Endothelial cell of umbilical vein (primary cell): ENCODE results near the gene IL16. TPM values are rescaled to one million over a fixed set of nuclear protein-coding genes. Genes with fewer than 3 reads are reported as not detected.

ENCODE experiments used
- BruUV-seq: library from RNA; stranded (reverse); fragments of 400-500 nt; replicated peaks from 2 replicates; lab custom pipeline; 2021; lab: Mats Ljungman, UMichigan
- CTCF ChIA-PET: fragments of 300-600, 350-600 bp; sonication (Branson Sonifier 250); formaldehyde crosslinking; loops from one replicate; lab custom pipeline; 2021; ENCODE audit warnings: antibody characterized with exemption, inconsistent platforms; lab: Charles Lee
- POLR2A ChIA-PET: fragments of 300-600, 350-600 bp; sonication (Branson Sonifier 250); formaldehyde crosslinking; loops from one replicate; lab custom pipeline; 2021; ENCODE audit warnings: antibody characterized with exemption, inconsistent platforms; lab: Charles Lee
- DNase-seq: peaks from one replicate; pipeline ENCODE4 v3.0.0-alpha.2; 2011; ENCODE audit warnings: low read depth, low spot score
- FAIRE-seq: peaks from 2 replicates; lab custom pipeline; 2011; peaks lifted over from hg19 to GRCh38; lab: Jason Lieb, UNC
- H2AFZ ChIP-seq: 2 replicates; pipeline ENCODE4 v1.6.0; 2012; ENCODE audit warnings: low read depth, low read length, control low read depth, inconsistent platforms
- H3K27ac ChIP-seq: 2 replicates; pipeline ENCODE4 v1.5.1; 2011; ENCODE audit warnings: low read depth, mild to moderate bottlenecking, control low read depth, low read length, moderate library complexity; ENCODE audit not compliant: insufficient read depth
- H3K27me3 ChIP-seq, 2 experiments: 2 replicates each; pipeline versions ENCODE4 v1.6.0 to v1.6.1; 2011; ENCODE audit warnings: low read length in 2 of 2, mixed read lengths in 1 of 2; ENCODE audit not compliant: control insufficient read depth in 2 of 2, insufficient read depth in 2 of 2
- H3K36me3 ChIP-seq, 2 experiments: 2 replicates in 1 of 2; 3 replicates in 1 of 2; pipeline ENCODE4 v1.5.1; 2011; ENCODE audit warnings: low read length in 2 of 2, mild to moderate bottlenecking in 1 of 2, moderate library complexity in 1 of 2; ENCODE audit not compliant: control insufficient read depth in 2 of 2, insufficient read depth in 2 of 2; ENCODE audit errors: extremely low read depth in 1 of 2
- H3K4me1 ChIP-seq: 3 replicates; pipeline ENCODE4 v1.5.1; 2011; ENCODE audit warnings: mild to moderate bottlenecking, low read length; ENCODE audit not compliant: control insufficient read depth, insufficient read depth; ENCODE audit errors: extremely low read depth
- H3K4me2 ChIP-seq: 2 replicates; pipeline ENCODE4 v1.6.1; 2011; ENCODE audit warnings: low read length, control low read depth, mixed read lengths; ENCODE audit not compliant: insufficient read depth
- H3K4me3 ChIP-seq, 3 experiments: fragments of 200-600 bp in 1 of 3; sonication (generic), shearing (Covaris generic) in 1 of 3; replicated peaks in 1 of 3; 2 replicates each; pipeline ENCODE4 v1.5.1; 2011 to 2016; ENCODE audit warnings: control low read depth in 3 of 3, low read length in 3 of 3, mild to moderate bottlenecking in 2 of 3, inconsistent platforms in 1 of 3, low read depth in 1 of 3, moderate library complexity in 1 of 3; ENCODE audit not compliant: insufficient read depth in 1 of 3
- H3K79me2 ChIP-seq: 2 replicates; pipeline ENCODE4 v1.6.0; 2012; ENCODE audit warnings: low read length, inconsistent platforms; ENCODE audit not compliant: control insufficient read depth, insufficient read depth
- H3K9ac ChIP-seq: replicated peaks from 2 replicates; pipeline ENCODE3; 2011; ENCODE audit warnings: low read length, control low read depth; ENCODE audit not compliant: insufficient read depth; ENCODE audit errors: extremely low read depth
- H3K9me1 ChIP-seq: replicated peaks from 3 replicates; pipeline ENCODE4 v1.6.0; 2011; ENCODE audit warnings: mild to moderate bottlenecking, low read length; ENCODE audit not compliant: control insufficient read depth, insufficient read depth; ENCODE audit errors: extremely low read depth
- H3K9me3 ChIP-seq: replicated peaks from 2 replicates; pipeline ENCODE4 v1.5.1; 2012; ENCODE audit warnings: low read length, inconsistent platforms; ENCODE audit not compliant: control insufficient read depth, insufficient read depth
- H4K20me1 ChIP-seq: replicated peaks from 2 replicates; pipeline ENCODE3; 2011; ENCODE audit warnings: mild to moderate bottlenecking, low read length; ENCODE audit not compliant: control insufficient read depth, insufficient read depth; ENCODE audit errors: extremely low read depth
- CTCF ChIP-seq, 2 donors: IDR thresholded peaks; 1 replicate in 1 of 2; 2 replicates in 1 of 2; pipeline ENCODE4 v1.5.1; 2011; ENCODE audit warnings: low read length in 2 of 2, mild to moderate bottlenecking in 2 of 2, moderate library complexity in 2 of 2, control low read depth in 1 of 2, inconsistent platforms in 1 of 2, low read depth in 1 of 2; ENCODE audit not compliant: insufficient read depth in 1 of 2; ENCODE audit errors: extremely low read depth in 1 of 2
- EZH2 ChIP-seq: IDR thresholded peaks from 2 replicates; pipeline ENCODE4 v1.6.1; 2012; ENCODE audit warnings: borderline replicate concordance, low read depth, mild to moderate bottlenecking, moderate library complexity, low read length, inconsistent platforms; ENCODE audit not compliant: severe bottlenecking
- FOS ChIP-seq: IDR thresholded peaks from 2 replicates; pipeline ENCODE4 v1.6.1; 2011; ENCODE audit warnings: mild to moderate bottlenecking, low read length, moderate library complexity, borderline replicate concordance; ENCODE audit not compliant: insufficient read depth
- GATA2 ChIP-seq: IDR thresholded peaks from 2 replicates; pipeline ENCODE4 v1.7.0; 2011; ENCODE audit warnings: low read depth, mild to moderate bottlenecking, moderate library complexity, mixed read lengths, low read length; ENCODE audit not compliant: insufficient read length, insufficient read depth
- JUN ChIP-seq: IDR thresholded peaks from 2 replicates; pipeline ENCODE4 v1.6.1; 2011; ENCODE audit warnings: borderline replicate concordance, low read depth; ENCODE audit not compliant: insufficient read length, insufficient read depth
- MYC ChIP-seq: IDR thresholded peaks from one replicate; pipeline ENCODE4 v1.6.1; 2011; ENCODE audit warnings: mild to moderate bottlenecking, low read depth, low read length
- POLR2A ChIP-seq: IDR thresholded peaks from 2 replicates; pipeline ENCODE4 v1.6.1; 2012; ENCODE audit warnings: low read depth, mild to moderate bottlenecking, control low read depth, low read length
- POLR2AphosphoS5 ChIP-seq: IDR thresholded peaks from 2 replicates; pipeline ENCODE4 v1.6.1; 2012; ENCODE audit warnings: low read depth, mild to moderate bottlenecking, control low read depth, low read length, moderate library complexity; ENCODE audit not compliant: insufficient read depth
- dilution Hi-C: fragments of 300-500 bp; cut with MboI; formaldehyde crosslinking; loops from one replicate; pipeline ENCODE4 v1.15.0; 2019; ENCODE audit warnings: low sequenced_read_pairs; ENCODE audit not compliant: extremely low pct_ligation_motif_present
- intact Hi-C: fragments of 100-400 bp; cut with micrococcal nuclease; formaldehyde crosslinking; loops from one replicate; pipeline ENCODE4 v1.10.0; 2022
- polyA plus RNA-seq, 4 experiments: library from polyadenylated mRNA; depleted of rRNA in 3 of 4; stranded (reverse) in 3 of 4; unstranded in 1 of 4; fragments of >200 nt; gene quantifications; 2 replicates each; pipeline versions ENCODE4 v1.2.1 to v1.2.3, GENCODE V29; 2011 to 2012; ENCODE audit warnings: missing spikeins in 1 of 4
- total RNA-seq: library from RNA; stranded (reverse); gene quantifications from 2 replicates; pipeline ENCODE4 v1.2.3, GENCODE V29; 2021
- TF ChIP-seq, protein P1 (sequence below): IDR thresholded peaks from 2 replicates; pipeline ENCODE4 v1.6.1; 2011; ENCODE audit not compliant: insufficient read depth, insufficient read length

The IL16 gene
- total and polyA plus RNA-seq, 2 donors (not counting 3 experiments of a cell fraction or from before 2014, with no cell fraction given), result 0.29 to 2.1 TPM

GRCh38 chr15:81215983-81216382 lies 19.3 kb downstream of the IL16 start:
- H3K79me2 ChIP-seq, result no peaks in the 10 kb centered on the region
- H2AFZ ChIP-seq, result no peak overlapping the region
- no peaks in the 10 kb centered on the region for H3K4me1 ChIP-seq
- H3K9ac ChIP-seq, result no peak overlapping the region
- TF ChIP-seq POLR2A, result no peak
- no peak for TF ChIP-seq FOS
- TF ChIP-seq, protein P1, sequence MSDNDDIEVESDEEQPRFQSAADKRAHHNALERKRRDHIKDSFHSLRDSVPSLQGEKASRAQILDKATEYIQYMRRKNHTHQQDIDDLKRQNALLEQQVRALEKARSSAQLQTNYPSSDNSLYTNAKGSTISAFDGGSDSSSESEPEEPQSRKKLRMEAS, result no peak
- TF ChIP-seq EZH2, result no peak
- no peak for TF ChIP-seq GATA2
- TF ChIP-seq CTCF (IDR thresholded peaks at IDR 0.05; ENCODE audit: extremely low read depth in 1 of 2, insufficient read depth in 1 of 2, low read depth in 1 of 2, low read length in 2 of 2), result no peak
- no peak for TF ChIP-seq MYC
- TF ChIP-seq POLR2AphosphoS5, result no peak
- TF ChIP-seq JUN, result no peak
- intact Hi-C loops (no loop called here), dilution Hi-C loops (no loop called here)
- H3K27me3 ChIP-seq, result no peaks in the 10 kb centered on the region
- no peak overlapping the region for H3K27ac ChIP-seq
- no peak for FAIRE-seq
- no peak overlapping the region for H3K4me3 ChIP-seq
- H4K20me1 ChIP-seq, result no peaks in the 10 kb centered on the region
- no TSS peak for BruUV-seq
- ChIA-PET POLR2A (no interaction called here), CTCF (interaction anchor here (2.3 kb wide), 1 partner anchor 50 kb away, joined by 7 read pairs; no protein-coding TSS in a partner anchor)
- no peaks in the 10 kb centered on the region for H3K9me3 ChIP-seq
- DNase-seq, result no peak
- H3K4me2 ChIP-seq, result no peak overlapping the region
- no peaks in the 10 kb centered on the region for H3K9me1 ChIP-seq
- H3K36me3 ChIP-seq, result no peaks in the 10 kb centered on the region
